ENCODE data around the gene ALDH3B1.

- TF ChIP-seq EZH2 (IDR thresholded peaks at IDR 0.05; ENCODE audit: low read depth) (no peak), CTCF (conservative IDR thresholded peaks at IDR 0.05) (no peak)
Measured at GRCh38 chr11:68071281-68072048, 61.3 kb downstream of the ALDH3B1 start.
